ENCODE results near the gene PAPOLB.

- no peak for TF ChIP-seq CTCF (IDR thresholded peaks at IDR 0.05)
- TF ChIP-seq POLR2A (IDR thresholded peaks at IDR 0.05) = no peak
These were observed 6.7 kb upstream of the PAPOLB start for GRCh38 chr7:4868493-4868892.
